ENCODE results near the gene FLNC.

FLNC gene

DNA sequence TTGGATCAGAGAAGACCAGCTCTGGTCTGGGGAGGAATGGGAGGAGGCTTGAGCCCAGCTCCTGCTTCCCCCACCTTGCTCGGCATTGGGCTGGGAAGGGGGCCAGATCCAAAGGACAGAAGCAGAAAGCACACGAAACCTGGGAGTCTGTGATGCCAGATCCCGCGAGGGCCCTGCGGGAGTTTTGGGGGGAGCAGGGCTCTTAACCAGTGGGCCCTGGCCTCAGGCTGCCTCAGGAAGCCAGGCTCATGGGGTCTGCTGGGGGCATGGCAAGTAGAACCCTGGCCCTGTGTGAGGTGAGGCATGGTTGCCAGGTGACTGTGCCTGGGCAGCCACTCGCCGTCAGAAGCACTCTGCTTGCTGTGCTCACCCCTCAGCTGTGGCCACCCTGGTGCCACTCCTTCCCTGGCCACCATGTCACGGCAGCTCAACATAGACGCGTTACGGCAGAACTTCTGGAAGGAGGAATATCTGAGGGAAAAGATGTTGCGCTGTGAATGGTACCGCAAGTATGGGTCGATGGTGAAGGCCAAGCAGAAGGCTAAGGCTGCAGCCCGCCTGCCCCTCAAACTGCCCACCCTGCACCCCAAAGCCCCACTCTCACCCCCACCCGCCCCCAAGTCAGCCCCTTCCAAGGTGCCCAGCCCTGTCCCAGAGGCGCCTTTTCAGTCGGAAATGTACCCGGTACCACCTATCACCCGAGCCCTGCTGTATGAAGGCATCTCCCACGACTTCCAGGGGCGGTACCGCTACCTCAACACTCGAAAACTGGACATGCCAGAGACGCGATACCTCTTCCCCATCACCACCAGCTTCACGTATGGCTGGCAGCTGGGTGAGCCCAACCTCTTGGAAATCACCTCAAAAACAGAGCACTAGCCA lies 36.0 kb downstream of the FLNC start:
- no peak for DNase-seq (ENCODE audit: low spot score)

DNA sequence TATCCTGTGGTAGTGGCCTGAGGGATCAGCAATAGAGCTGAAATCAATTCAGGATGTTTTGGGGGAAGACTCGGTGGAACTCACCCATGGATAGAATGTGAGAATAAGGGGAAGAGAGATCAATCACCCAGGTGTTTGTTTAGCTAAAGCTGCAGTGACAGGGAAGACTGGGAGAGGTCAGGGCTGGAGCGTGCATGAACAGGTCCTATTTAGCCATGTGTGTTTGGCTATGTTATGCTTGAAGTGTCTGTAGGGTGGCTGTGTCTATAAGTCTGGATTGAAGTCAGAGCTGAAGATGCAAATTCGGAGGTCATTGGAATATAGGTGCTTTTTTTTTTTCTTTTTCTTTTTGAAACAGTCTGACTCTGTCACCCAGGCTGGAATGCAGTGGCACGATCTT lies 37.0 kb downstream of the FLNC start:
- DNase-seq (ENCODE audit: low spot score), result no peak

DNA sequence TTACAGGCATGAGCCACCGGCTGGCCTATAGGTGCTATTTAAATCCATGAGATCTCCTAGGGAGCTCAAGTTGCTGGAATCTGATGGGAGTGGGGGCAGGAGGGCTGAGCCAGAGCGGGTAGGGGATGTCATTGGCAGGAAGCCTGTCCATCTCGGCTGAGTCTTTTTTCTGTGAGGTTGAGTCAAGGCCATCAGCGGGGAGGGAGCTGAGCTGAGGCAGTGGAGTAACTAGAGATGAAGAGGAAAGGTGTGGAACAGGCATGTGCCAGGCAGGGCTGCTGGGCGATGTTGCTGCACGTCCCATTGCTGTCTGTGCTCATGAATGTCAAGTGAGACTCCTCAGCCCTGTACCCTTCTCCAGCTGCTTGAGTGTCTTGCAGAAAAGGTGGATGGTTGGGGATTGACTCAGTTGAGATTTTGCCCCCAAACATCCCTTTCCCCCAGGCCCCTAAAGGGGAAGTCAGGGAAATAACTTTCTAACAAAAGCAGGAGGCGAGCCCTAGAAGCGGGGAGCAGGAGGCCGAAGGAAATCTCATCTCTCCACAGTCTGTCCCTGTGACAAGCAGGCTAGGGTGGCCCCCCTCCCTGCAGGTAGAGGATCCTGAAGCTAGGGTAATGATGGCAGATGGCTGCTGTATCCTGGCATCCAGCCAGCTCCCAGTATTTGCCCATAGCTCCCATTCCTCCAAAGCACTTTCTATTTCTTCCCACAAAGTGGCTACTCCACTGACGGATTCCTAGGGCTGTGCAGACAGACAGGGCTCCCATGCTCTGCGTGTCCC lies 37.8 kb downstream of the FLNC start:
- DNase-seq (ENCODE audit: low spot score), result peak; percentile 89

DNA sequence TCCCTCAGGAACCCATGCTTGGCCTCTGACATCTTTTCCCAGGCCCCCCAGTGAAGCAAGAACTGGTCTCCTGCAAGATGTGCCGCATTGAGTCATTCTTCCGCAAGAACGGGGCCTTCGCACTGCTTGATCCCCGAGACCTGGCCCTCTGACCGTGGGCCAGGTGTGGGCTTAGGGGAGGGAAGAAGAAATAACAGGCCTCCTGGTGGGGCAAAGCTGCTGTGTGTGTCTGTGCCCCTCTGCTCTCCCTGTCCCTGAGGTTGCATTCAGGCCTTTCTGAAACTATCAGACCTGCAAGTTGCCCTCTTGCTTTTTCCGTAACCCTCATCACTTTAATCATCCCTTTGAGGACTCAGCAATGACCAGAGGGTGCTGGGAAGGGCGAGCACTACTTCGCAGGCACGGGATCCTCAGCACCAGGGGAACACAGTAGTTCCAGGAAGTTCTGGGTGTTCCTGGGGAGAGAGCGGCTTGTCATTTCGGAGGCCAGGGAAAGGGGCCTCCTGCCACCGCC lies 38.5 kb downstream of the FLNC start:
- no peak for DNase-seq (ENCODE audit: low spot score)

DNA sequence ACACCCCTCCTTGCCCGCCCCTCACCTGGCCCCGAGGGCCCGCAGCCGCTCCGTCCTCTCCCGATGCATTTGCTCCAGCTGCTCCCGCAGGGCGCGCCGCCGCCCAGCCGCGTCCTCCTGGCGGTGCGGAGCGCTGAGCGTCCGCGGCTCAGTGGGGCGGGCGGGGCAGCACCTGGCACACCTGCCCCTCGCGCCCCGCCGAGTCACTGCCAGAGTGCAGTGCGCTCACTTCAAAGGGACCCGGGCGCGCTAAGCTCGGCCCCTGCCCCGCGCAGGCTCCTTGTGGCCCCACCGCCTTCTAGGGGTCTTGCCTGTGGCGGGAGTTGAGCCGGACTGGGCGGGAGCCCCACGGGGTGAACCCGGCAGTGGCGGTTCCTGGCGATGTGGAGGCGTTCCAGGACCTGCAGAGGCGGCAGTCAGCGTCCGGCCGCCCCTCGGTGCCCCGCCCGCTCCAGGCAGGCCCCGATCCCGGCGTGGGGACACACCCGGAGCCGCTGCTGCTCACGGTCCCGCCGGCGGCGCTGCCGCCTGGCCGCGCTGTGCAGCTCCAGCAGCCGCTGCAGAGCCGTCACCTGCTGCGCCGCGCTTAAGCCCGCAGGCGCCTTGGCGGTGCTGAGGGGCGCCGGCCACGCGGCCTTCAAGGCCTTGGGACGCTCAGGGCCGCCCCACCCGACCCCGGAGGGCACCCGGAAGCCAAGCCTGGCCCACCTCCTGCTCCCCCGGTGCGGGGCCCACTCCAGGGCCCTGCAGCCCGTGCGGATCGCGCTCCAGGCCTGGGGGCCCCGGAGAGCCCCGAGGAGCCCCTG lies 39.1 kb downstream of the FLNC start:
- DNase-seq (ENCODE audit: low spot score), result no peak

DNA sequence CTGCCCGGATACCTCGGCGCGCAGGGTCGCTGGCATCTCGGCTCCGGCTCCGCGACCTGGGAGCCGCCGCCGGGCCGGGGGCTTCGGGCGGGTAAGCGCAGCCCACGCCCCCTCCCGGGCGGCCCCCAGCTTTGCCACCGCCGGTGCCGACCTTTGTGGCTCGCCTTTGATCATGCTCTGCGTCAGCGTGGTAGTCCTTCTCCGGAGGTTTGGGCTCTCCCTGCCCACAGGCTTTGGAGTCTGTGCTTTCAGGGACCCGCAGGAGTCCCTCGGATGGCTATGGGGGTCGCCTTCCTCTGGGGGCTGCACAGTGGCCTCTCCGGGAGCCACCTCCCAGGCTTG lies 39.7 kb downstream of the FLNC start:
- DNase-seq (ENCODE audit: low spot score), result no peak

DNA sequence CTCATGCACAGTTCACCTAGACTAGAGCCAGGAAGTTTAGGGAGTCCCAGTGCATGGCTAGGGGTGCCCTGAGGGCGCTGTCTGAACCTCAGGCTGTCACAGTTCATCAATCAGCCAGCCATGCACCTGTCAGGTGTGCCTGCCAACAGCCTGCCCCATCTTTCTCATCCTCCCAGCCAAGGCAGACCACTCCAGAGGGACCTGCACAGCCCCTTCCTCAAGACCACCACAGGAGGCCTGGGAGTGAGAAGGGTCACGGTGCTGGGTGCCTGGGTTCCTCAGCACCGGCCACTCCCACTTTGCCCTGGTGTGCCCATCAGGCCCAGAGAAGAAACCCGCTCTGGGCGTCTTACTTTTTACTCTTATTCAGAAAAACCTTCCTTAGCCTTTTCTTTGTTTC lies 40.8 kb downstream of the FLNC start:
- no peak for DNase-seq (ENCODE audit: low spot score)

DNA sequence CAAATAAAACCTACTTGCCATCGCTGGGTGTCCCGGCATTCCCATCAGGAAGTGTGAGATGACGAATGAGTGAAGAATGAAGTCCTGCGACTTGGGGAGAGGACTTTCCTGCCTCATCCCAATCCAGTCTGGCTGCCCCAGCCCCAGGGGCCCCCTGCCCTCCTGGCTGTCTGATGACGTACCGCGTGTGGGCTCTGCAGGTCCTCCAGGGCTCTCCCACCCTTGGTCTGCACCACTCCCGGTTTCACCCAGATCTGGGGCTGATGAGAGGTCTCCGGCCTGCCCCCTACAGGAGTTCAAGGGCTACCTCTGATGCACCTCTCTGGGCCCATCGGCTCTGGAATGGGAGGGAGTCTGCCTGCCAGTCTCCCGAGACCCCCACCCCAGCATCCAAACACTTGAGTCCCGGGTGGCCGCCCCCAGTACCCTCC lies 42.2 kb downstream of the FLNC start:
- no peak for DNase-seq (ENCODE audit: low spot score)

DNA sequence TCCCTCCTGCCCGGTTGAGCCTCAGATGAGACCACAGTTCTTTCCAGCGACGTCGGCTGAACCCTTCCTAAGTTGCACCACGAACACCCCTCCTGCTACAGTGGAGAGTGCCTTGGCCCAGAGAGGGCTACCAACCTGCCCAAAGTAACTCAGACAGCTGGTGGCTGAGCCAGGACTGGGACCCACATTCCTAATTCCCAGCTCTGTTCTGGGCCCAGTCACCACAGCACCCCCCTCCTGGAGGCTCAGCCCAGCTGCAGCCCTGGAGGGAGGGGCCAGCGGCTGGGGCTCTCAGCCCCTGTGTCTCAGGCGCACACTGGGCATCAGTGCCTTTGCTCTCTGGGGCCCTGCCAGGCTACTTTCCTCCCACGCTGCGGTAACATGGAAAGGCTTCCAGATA lies 43.0 kb downstream of the FLNC start:
- no peak for DNase-seq (ENCODE audit: low spot score)

DNA sequence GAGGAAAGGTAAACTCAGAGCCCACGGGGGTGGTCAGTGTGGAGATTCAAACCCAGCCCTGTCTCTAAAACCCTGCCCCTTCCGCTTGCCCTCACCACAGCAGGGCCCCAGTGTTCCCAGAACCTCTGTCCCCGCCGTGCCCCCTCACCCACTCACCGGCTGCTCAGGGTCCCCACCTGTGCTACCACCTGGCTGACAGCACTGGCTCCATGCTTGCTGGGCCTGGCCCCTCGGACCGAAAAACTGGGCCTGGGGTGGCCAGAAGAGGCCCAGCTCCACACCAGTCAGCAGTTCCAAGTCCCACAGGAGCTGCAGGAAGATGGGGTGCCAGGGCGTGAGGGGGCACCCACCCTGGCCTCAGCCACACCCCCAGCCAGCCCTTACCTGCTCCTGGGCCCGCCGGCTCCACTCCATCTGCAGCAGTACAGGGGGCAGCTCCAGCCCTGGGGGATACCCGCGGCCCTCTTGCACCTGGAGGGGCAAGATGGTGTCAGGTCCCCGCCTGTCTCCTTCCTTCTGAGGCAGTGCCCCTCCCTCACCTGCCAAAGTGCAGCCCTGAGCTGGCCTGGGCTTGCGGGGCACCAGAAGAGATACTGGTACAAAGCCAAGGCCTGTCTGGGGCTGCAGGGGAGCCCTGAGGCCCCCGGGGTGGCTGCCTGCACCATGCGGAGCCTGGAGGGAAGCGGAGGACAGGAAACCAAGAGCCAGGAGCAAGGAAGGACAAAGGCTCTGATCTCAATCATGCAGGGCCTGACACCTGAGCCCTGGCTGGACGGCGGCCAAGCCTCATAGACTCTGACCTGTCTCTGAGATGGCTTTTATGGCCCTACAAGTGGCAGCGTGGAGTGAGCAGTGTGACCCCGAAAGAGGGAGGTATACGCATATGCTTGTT lies 44.2 kb downstream of the FLNC start:
- DNase-seq (ENCODE audit: low spot score), result no peak

DNA sequence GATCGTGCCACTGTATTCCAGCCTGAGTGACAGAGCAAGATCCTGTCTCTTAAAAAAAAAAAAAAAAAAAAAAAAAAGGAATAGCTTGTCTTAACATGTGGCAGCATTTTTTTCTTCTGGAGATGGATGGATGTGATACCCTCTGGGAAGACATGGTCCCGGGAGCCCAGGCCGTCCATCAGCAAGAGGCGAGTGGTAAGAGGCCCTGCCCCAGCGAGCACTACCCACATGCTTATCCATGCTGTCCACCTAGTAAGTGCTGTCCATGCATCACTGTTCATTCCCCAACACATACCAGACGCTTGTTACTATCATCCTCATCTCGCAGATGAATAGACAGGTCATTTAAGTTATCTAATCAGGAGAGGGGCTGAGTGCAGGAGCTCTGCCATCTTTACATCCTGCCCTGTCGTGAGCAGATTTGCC lies 45.3 kb downstream of the FLNC start:
- no peak for DNase-seq (ENCODE audit: low spot score)

DNA sequence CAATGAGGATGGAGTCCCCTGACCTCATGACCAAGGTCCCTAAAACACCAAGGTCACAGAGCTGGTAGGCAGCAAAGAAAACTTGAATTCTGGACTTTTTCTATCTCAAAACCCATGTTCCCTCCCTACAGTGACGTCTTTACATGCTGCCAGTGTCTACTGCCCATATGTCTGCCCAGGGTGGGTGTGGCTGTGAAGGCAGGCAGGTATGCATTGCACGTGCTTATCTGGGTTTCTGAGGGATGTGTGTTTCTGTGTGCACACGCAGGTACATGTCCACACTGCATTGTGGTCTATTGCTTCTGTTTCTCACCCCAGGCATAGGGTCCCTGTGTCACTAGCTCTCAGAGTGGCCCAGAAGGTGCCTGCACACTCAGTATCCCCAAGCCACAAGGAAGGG lies 45.9 kb downstream of the FLNC start:
- DNase-seq (ENCODE audit: low spot score), result no peak

DNA sequence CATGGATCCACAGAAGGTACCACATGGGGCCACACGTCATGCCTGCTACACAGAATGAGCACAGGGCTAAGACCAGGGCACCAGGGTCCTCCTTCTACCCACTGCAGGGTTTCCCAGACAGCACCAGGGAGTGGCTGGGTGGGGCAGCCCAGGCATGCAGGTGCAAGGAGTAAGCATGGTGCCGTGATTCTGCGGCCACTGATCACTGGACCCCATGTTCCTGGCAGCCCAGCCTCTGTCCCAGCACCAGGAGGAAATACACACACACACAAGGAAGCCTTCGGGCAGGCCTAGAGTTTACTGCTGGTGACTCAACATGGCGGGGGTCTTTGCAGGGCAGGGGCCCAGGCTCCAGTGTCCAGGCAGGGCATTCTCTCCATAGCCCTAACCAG lies 46.4 kb downstream of the FLNC start:
- no peak for DNase-seq (ENCODE audit: low spot score)

DNA sequence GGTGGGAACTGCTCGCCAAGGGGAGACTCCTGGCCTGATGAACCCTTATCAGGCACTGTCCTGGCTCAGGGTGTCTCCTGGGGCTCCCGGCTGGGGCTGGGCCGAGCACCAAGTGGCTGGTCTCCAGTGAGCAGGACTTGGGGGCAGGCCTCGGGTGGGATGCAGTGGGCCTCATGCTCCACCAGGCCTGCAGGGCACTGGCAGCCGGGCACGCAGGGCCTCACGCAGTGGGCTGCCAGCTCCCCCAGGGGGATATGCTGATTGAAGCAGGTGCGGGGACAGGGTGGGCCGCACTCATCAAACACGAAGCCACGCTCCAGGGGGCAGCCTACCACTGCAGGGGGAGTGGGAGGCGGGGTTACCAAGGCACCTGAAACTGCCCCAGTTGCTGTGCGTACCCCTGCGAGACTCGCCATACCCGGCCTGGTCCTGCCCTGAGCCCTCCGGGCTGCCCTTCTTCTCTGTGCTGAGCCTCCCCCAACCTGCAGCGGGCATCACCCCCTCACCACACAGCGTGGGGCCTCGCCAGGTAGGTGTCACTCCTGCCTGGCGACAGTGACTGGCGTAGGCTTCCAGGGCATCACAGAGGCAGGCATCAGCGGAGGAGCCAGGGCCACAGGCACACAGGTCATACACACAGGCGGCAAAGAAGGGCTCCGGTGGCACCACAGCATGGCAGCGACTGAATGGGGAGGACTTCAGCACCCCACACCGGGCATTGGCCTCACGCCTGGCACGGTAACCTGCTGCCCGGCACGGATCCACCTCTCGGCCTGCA lies 47.0 kb downstream of the FLNC start:
- DNase-seq (ENCODE audit: low spot score), result peak; percentile 48

DNA sequence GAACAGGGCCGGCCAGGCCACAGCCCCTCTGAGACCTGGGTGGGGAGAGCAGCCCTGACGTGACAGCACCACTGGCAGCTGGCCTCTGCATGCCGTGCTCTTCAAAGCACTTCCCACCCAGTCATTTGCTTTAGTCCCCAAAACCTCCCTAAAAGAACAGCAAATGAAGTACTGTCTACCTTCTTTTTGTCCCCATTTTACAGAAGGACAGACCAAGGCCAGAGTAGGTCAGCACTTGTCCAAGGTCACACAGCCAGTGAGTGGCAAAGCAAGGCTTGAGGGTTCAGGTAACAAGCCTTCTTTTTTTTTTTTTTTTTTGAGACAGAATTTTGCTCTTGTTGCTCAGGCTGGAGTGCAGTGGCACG lies 47.5 kb downstream of the FLNC start:
- no peak for DNase-seq (ENCODE audit: low spot score)

DNA sequence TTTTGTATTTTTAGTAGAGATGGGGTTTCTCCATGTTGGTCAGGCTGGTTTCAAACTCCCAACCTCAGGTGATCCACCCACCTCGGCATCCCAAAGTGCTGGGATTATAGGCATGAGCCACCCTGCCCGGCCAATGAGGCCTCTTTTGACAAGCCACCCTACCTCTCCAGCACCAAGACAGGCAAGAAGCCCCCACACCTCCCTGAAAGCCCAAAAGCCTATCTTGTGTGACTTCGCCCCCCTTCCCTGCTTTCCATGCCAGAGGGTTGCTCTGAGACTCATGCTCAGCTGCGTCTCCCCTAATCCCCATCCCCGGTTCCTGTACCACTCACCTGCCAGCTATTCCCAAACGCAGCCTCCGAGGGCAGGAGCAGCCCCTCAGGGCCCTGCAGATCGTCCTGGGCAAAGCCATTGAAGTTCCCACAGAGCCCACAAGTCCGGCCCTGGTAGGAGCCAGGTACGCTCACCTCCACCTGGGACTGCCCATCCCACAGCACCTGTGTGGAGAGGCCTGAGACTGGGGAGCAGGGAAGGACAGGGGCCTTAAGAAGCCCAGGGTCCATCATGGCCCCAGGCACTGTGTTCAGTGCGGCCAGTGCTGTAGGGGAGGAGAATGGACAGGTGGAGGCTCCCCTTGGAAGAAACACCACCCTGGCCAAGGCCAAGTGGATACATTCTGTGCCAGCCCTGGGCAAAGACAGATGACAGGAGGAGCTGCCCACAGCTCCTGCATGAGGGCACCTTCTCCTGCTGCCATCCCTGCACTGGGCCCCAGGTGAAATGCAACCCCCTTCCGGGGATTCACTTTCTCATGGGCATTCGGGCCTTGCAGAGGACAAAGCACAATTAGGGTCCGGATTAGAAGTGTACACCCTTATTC lies 48.3 kb downstream of the FLNC start:
- DNase-seq (ENCODE audit: low spot score), result peak; percentile 92

DNA sequence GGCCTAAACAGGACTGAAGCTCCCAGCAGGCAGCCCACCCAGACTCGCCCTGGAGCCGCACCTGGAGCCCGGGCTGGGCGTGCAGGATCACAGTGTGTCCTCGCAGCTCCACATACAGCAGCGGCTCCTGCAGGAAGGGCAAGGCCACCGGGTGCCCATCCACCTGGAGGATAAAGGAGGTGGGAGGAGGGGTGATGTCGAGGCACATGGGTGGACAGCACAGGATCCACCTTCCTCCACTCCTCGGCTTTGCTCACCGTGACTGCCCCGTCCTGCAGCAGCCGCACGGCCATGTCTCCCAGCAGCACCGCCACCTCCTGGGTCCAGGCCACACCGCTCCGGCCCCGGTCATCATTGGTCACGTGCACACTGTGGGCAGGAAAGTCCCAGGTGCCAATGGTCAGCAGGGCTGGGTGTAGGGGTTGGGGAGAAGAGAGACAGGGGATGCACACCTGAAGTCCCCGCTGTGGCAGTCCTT lies 49.3 kb downstream of the FLNC start:
- peak; percentile 59 for DNase-seq (ENCODE audit: low spot score)

DNA sequence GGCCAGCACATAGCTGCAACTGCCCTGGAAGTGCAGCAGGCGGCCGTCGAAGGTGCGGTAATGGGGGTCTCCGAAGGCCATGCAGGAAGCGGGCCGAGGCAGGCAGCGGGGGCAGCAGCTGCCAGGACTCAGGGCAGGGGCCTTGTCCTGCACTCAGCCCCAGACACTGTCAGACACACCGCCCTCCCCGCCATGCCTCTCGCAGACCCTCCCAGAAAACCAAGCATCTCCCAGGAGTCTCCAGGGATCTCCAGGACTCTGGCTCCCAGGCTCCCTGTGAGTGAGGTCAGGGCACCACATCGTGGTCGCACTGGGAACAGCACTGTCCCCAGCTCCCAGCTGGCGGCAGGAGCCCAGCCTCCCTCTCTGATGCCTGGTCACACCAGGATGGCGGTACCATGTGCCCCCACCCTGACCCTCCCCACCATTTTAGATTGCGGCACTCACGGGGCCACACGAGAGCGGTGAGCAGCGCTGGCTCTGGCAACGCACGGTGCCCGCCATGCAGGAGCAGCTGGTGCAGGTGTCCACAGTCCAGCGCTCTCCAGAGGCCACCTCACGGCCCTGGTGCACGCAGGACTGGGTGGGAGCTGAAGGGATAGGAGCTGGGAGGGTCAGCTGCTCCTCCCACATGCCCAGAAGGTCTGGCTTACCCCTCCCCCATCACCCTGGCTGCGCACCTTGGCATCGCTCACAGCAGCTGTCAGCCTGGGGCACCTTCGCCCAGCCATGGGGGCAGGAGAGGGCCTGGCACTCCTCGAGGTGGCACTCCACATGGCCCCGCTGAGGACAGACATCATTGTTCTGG lies 49.9 kb downstream of the FLNC start:
- peak; percentile 83 for DNase-seq (ENCODE audit: low spot score)

Measured in cerebellar cortex (tissue), 1 donor.